ACC112 (cell line): ENCODE data around the gene APH1A.
"Not testable (repeated sequence)": the region's sequence is repeated elsewhere in the genome, so short reads cannot be mapped to it uniquely, and the experiment has no call there.

Source experiments
- H2AFZ ChIP-seq: fragments of 200-600 bp; sonication (generic); one replicate; pipeline ENCODE4 v1.6.0; 2017; ENCODE audit warnings: antibody characterized with exemption, low read length; ENCODE audit not compliant: unreplicated experiment
- H3K27ac ChIP-seq: fragments of 200-600 bp; sonication (generic); 2 replicates; pipeline ENCODE4 v1.5.1; 2014; ENCODE audit warnings: low read depth, mild to moderate bottlenecking, antibody characterized with exemption, low read length, moderate library complexity
- H3K27me3 ChIP-seq: fragments of 200-600 bp; sonication (generic); 2 replicates; pipeline ENCODE4 v1.6.1; 2014; ENCODE audit warnings: mild to moderate bottlenecking, antibody characterized with exemption, low read length, moderate library complexity, mixed read lengths; ENCODE audit not compliant: insufficient read depth
- H3K36me3 ChIP-seq: fragments of 200-600 bp; sonication (generic); 2 replicates; pipeline ENCODE4 v1.6.1; 2016; ENCODE audit warnings: mild to moderate bottlenecking, antibody characterized with exemption, low read length, moderate library complexity, mixed read lengths; ENCODE audit not compliant: insufficient read depth
- H3K4me1 ChIP-seq: fragments of 200-600 bp; sonication (generic); one replicate; pipeline ENCODE4 v1.6.1; 2016; ENCODE audit warnings: low read length, mixed read lengths; ENCODE audit not compliant: insufficient read depth, unreplicated experiment, control insufficient read depth
- H3K4me3 ChIP-seq: fragments of 200-600 bp; sonication (generic); 2 replicates; pipeline ENCODE4 v1.5.1; 2014; ENCODE audit warnings: mild to moderate bottlenecking, low read depth, low read length
- H3K79me2 ChIP-seq: fragments of 200-600 bp; sonication (generic); one replicate; pipeline ENCODE4 v1.6.0; 2016; ENCODE audit warnings: low read length; ENCODE audit not compliant: control insufficient read depth, unreplicated experiment, insufficient read depth

The APH1A gene

GRCh38 chr1:150233359-150234308 is 35.2 kb downstream of the APH1A start:
- H3K4me1 ChIP-seq: peaks cover 8% of the 10 kb centered on the region
- peaks cover 45% of the 10 kb centered on the region for H3K79me2 ChIP-seq
- H3K4me3 ChIP-seq: peak overlapping the region; percentile 93
- peak overlapping the region; percentile 86 for H3K27ac ChIP-seq
- no peaks in the 10 kb centered on the region for H3K27me3 ChIP-seq
- peak overlapping the region; percentile 82 for H2AFZ ChIP-seq
- 0 out of 2 replicates have a peak, but pooled peaks cover 4% of the 10 kb centered on the region for H3K36me3 ChIP-seq

DNA sequence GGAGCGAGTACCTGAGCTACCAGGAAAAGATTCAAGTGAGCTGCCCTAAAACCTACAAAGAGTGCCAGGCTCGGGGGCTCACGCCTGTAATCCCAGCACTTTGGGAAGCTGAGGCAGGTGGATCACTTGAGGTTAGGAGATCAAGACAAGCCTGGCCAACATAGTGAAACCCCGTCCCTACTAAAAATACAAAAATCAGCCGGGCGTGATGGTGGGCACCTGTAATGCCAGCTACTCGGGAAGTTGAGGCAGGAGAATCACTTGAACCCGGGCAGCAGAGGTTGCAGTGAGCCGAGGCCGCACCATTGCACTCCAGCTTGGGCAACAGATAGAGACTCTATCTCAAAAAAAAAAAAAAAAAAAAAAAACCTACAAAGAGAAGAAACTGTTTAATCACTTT is 35.9 kb downstream of the APH1A start:
- H3K27me3 ChIP-seq, H3K4me3 ChIP-seq, H3K27ac ChIP-seq, H3K4me1 ChIP-seq, H2AFZ ChIP-seq, H3K36me3 ChIP-seq: not testable (repeated sequence)
- peaks cover 45% of the 10 kb centered on the region for H3K79me2 ChIP-seq

DNA sequence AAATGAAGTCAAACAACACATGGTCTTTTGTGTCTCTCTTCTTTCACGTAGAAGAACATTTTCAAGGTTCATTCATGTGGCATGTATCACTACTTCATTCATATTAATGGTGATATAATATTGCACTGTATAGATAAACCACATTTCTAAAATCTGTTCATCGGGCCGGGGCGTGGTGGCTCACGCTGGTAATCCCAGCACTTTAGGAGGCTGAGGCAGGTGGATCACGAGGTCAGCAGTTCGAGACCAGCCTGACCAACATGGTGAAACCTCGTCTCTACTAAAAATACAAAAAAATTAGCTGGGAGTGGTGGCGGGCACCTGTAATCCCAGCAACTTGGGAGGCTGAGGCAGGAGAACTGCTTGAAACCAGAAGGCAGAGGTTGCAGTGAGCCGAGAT is 40.6 kb downstream of the APH1A start:
- H3K4me1 ChIP-seq: not testable (repeated sequence)
- H3K36me3 ChIP-seq: 0 out of 2 replicates have a peak, but pooled peaks cover 11% of the 10 kb centered on the region
- peaks cover 18% of the 10 kb centered on the region for H3K79me2 ChIP-seq

DNA sequence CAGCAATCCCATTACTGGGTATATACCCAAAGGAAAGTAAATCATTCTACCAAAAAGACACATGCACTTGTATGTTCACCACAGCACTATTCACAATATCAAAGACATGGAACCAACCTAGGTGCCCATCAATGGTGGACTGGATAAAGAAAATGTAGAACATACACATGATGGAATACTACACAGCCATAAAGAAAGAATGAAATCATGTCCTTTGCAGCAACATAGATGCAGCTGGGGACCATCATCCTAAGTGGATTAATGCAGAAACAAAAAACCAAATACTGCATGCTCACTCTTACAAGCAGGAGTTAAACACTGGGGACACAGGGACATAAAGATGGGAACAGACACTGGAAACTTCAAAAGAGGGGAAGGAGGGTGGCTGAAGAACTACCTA is 41.6 kb downstream of the APH1A start:
- Histone ChIP-seq H3K79me2 (peaks cover 10% of the 10 kb centered on the region), H3K4me1 (no peaks in the 10 kb centered on the region), H2AFZ (no peak overlapping the region), H3K27me3 (no peaks in the 10 kb centered on the region), H3K27ac (no peak overlapping the region), H3K4me3 (no peak overlapping the region), H3K36me3 (0 out of 2 replicates have a peak, but pooled peaks cover 11% of the 10 kb centered on the region)

More for the DNA sequence above, 40.6 kb downstream of the APH1A start:
- H3K27me3 ChIP-seq, H3K27ac ChIP-seq, H3K4me3 ChIP-seq, H2AFZ ChIP-seq: not testable (repeated sequence)

DNA sequence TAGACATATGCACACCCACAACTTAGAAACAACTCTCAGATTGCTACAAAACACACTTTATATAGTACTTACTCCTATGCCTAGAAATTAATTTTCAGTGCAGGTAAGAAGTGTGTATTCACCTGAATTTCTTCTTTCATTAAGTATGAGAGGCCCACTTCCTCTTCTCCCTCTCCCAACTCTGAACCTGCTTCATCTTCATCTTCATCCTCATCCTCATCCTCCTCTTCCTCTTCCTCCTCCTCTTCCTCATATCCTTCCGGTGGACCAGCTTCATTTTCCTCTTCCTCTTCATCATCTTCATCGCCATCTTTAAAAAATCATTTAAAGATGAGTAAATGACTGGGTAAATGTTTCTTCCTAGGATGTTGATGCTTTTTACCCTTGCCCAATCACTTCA is 42.3 kb downstream of the APH1A start:
- H3K4me1 ChIP-seq: no peaks in the 10 kb centered on the region
- 0 out of 2 replicates have a peak, but pooled peaks cover 11% of the 10 kb centered on the region for H3K36me3 ChIP-seq
- no peak overlapping the region for H3K27ac ChIP-seq
- no peaks in the 10 kb centered on the region for H3K27me3 ChIP-seq
- H3K4me3 ChIP-seq: no peak overlapping the region
- no peak overlapping the region for H2AFZ ChIP-seq
- peaks cover 6% of the 10 kb centered on the region for H3K79me2 ChIP-seq

DNA sequence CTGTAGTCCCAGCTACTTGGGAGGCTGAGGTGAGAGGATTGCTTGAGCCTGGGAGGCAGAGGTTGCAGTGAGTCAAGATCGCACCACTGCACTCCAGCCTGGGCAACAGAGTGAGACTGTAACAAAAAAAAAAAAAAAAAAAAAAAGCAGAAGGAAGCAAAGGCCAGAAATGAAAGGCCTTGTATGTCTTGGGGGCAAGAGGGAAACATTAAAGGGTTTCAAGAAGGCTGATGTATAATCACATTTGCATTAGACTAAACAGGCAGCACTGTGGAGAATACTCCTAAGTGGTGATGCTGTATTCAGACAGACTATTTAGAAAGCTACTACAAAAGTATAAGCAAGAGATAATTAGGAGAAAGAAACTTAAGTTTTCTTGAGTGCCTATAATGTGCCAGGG is 43.3 kb downstream of the APH1A start:
- Histone ChIP-seq H3K27ac (no peak overlapping the region), H3K4me3 (no peak overlapping the region), H3K4me1 (no peaks in the 10 kb centered on the region), H2AFZ (no peak overlapping the region), H3K27me3 (no peaks in the 10 kb centered on the region), H3K79me2 (no peaks in the 10 kb centered on the region), H3K36me3 (peaks cover 13% of the 10 kb centered on the region)

- Histone ChIP-seq H3K4me1 (no peaks in the 10 kb centered on the region), H3K27ac (no peak overlapping the region), H3K27me3 (no peaks in the 10 kb centered on the region), H3K79me2 (no peaks in the 10 kb centered on the region), H2AFZ (no peak overlapping the region), H3K4me3 (no peak overlapping the region), H3K36me3 (peaks cover 14% of the 10 kb centered on the region)
Observed at GRCh38 chr1:150224983-150225382, 43.8 kb downstream of the APH1A start.

DNA sequence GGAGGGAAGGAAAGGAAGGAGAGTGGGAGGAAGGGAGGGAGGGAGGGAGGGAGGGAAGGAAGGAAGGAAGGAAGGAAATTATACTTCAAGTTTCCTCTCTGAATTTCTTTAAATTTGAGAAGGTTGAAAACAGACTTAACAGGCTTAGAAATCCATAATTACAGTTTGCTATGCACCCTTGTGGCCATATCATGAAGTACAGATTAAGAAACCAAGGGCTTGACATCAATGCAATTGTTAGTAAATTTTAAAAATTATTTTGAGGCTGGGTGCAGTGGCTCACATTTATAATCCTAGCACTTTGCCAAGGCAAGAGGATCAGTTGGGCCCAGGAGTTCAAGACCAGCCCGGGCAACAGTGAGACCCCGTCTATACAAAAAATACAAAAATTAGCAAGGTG is 47.3 kb downstream of the APH1A start:
- peaks cover 12% of the 10 kb centered on the region for H3K36me3 ChIP-seq
- H3K4me3 ChIP-seq: no peak overlapping the region
- H3K79me2 ChIP-seq: no peaks in the 10 kb centered on the region
- no peak overlapping the region for H2AFZ ChIP-seq
- H3K27ac ChIP-seq: no peak overlapping the region
- no peaks in the 10 kb centered on the region for H3K27me3 ChIP-seq
- no peaks in the 10 kb centered on the region for H3K4me1 ChIP-seq

DNA sequence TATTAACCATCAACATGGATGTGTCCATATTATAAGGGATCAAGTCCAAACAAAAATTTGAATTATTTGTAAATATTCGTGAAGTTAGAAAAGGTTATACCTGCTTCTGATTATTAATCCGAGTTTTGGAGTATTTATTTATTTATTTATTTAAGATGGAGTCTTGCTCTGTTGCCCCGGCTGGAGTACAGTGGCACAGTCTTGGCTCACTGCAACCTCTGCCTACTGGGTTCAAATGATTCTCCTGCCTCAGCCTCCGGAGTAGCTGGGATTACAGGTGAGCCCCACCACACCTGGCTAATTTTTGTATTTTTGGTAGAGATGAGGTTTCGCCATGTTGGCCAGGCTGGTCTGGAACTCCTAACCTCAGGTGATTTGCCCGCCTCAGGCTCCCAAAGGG is 53.0 kb downstream of the APH1A start:
- H3K79me2 ChIP-seq, H2AFZ ChIP-seq, H3K4me3 ChIP-seq, H3K4me1 ChIP-seq, H3K27me3 ChIP-seq, H3K27ac ChIP-seq, H3K36me3 ChIP-seq: not testable (repeated sequence)
